H9 (cell line): Measurements from ENCODE around the gene ALX4. TPM values are rescaled to one million over a fixed set of nuclear protein-coding genes. Genes with fewer than 3 reads are reported as not detected.
A peak's percentile ranks its signal among the peaks of the same experiment; 100 is the strongest.

Experiments used
- DNase-seq: peaks from one replicate; pipeline ENCODE4 v3.0.0-alpha.2; 2017
- H2AFZ ChIP-seq: one replicate; pipeline ENCODE4 v1.6.1; 2013; ENCODE audit warnings: mild to moderate bottlenecking, low read length, control low read depth, moderate library complexity
- H2AK5ac ChIP-seq: 2 replicates; pipeline ENCODE4 v1.6.1; 2013; ENCODE audit warnings: low read length, control low read depth, mixed read lengths; ENCODE audit not compliant: insufficient read length
- H2BK120ac ChIP-seq: one replicate; pipeline ENCODE4 v1.6.1; 2013; ENCODE audit warnings: low read depth, mild to moderate bottlenecking, low read length, control low read depth, inconsistent platforms; ENCODE audit not compliant: poor library complexity, severe bottlenecking
- H2BK12ac ChIP-seq: 2 replicates; pipeline ENCODE4 v1.6.1; 2013; ENCODE audit warnings: low read length, control low read depth, mixed read lengths, low read depth; ENCODE audit not compliant: insufficient read length
- H2BK15ac ChIP-seq: 2 replicates; pipeline ENCODE4 v1.6.1; 2013; ENCODE audit warnings: low read depth, low read length, control low read depth
- H2BK20ac ChIP-seq: one replicate; pipeline ENCODE4 v1.6.1; 2013; ENCODE audit warnings: low read depth, mild to moderate bottlenecking, low read length, control low read depth, inconsistent platforms; ENCODE audit not compliant: poor library complexity, severe bottlenecking
- H2BK5ac ChIP-seq: 2 replicates; pipeline ENCODE4 v1.6.1; 2013; ENCODE audit warnings: low read length, control low read depth, mixed read lengths; ENCODE audit not compliant: insufficient read length
- H3K14ac ChIP-seq: 2 replicates; pipeline ENCODE4 v1.6.1; 2013; ENCODE audit warnings: low read length, control low read depth; ENCODE audit not compliant: insufficient read depth
- H3K18ac ChIP-seq: 2 replicates; pipeline ENCODE4 v1.6.1; 2013; ENCODE audit warnings: low read depth, mild to moderate bottlenecking, mixed read lengths, low read length, control low read depth; ENCODE audit not compliant: insufficient read length
- H3K23ac ChIP-seq: 2 replicates; pipeline ENCODE4 v1.6.1; 2013; ENCODE audit warnings: low read length, control low read depth, mixed read lengths, low read depth; ENCODE audit not compliant: insufficient read length
- H3K23me2 ChIP-seq: 2 replicates; pipeline ENCODE4 v1.6.1; 2013; ENCODE audit warnings: low read depth, mild to moderate bottlenecking, mixed read lengths, low read length, control low read depth; ENCODE audit not compliant: insufficient read length, poor library complexity, severe bottlenecking
- H3K27ac ChIP-seq: 2 replicates; pipeline ENCODE4 v1.5.1; 2013; ENCODE audit warnings: low read length, control low read depth, mixed read lengths, low read depth; ENCODE audit not compliant: insufficient read length
- H3K27me3 ChIP-seq: 2 replicates; pipeline ENCODE4 v1.6.1; 2013; ENCODE audit warnings: low read length, control low read depth, inconsistent platforms; ENCODE audit not compliant: insufficient read depth
- H3K4ac ChIP-seq: 2 replicates; pipeline ENCODE4 v1.6.1; 2013; ENCODE audit warnings: low read depth, mild to moderate bottlenecking, control low read depth, inconsistent platforms, low read length, moderate library complexity
- H3K4me1 ChIP-seq: 2 replicates; pipeline ENCODE4 v1.6.1; 2013; ENCODE audit warnings: low read length, control low read depth, inconsistent platforms; ENCODE audit not compliant: insufficient read depth
- H3K4me2 ChIP-seq: 2 replicates; pipeline ENCODE4 v1.6.1; 2013; ENCODE audit warnings: low read length, control low read depth, mixed read lengths; ENCODE audit not compliant: insufficient read length, insufficient read depth
- H3K56ac ChIP-seq: 2 replicates; pipeline ENCODE4 v1.6.1; 2013; ENCODE audit warnings: low read depth, mild to moderate bottlenecking, mixed read lengths, low read length, control low read depth; ENCODE audit not compliant: insufficient read length
- H3K79me1 ChIP-seq: 2 replicates; pipeline ENCODE4 v1.6.1; 2013; ENCODE audit warnings: low read depth, mild to moderate bottlenecking, moderate library complexity, low read length, control low read depth, inconsistent platforms; ENCODE audit not compliant: insufficient read depth, poor library complexity, severe bottlenecking
- H3K79me2 ChIP-seq: 2 replicates; pipeline ENCODE4 v1.6.1; 2013; ENCODE audit warnings: low read length, control low read depth, inconsistent platforms; ENCODE audit not compliant: insufficient read depth
- H3K9ac ChIP-seq: 2 replicates; pipeline ENCODE4 v1.6.1; 2013; ENCODE audit warnings: low read length, control low read depth, mixed read lengths; ENCODE audit not compliant: insufficient read length; ENCODE audit errors: extremely low read depth
- H3K9me3 ChIP-seq: one replicate; pipeline ENCODE4 v1.6.1; 2013; ENCODE audit warnings: low read depth, low read length, inconsistent platforms; ENCODE audit not compliant: control insufficient read depth
- H3T11ph ChIP-seq: one replicate; pipeline ENCODE4 v1.6.1; 2013; ENCODE audit warnings: mild to moderate bottlenecking, low read length, control low read depth, inconsistent platforms
- H4K20me1 ChIP-seq: one replicate; pipeline ENCODE4 v1.6.1; 2013; ENCODE audit not compliant: control insufficient read depth, insufficient read length, insufficient read depth
- H4K5ac ChIP-seq: 2 replicates; pipeline ENCODE4 v1.6.1; 2013; ENCODE audit warnings: low read depth, mild to moderate bottlenecking, mixed read lengths, low read length, control low read depth; ENCODE audit not compliant: insufficient read length
- H4K8ac ChIP-seq: replicated peaks from 2 replicates; pipeline ENCODE4 v1.6.1; 2013; ENCODE audit warnings: low read length, control low read depth, mixed read lengths, low read depth; ENCODE audit not compliant: insufficient read length
- H4K91ac ChIP-seq: 2 replicates; pipeline ENCODE4 v1.6.1; 2013; ENCODE audit warnings: low read depth, mild to moderate bottlenecking, moderate library complexity, mixed read lengths, low read length, control low read depth; ENCODE audit not compliant: insufficient read length
- H3K27ac Mint-ChIP-seq, 3 experiments: 2 replicates in 2 of 3; 3 replicates in 1 of 3; pipeline ENCODE4 v1.8.0; 2020 to 2021; ENCODE audit warnings: mixed read lengths in 3 of 3, mild to moderate bottlenecking in 1 of 3, moderate library complexity in 1 of 3
- H3K27me3 Mint-ChIP-seq: 2 replicates; pipeline ENCODE4 v1.8.0; 2021; ENCODE audit warnings: low read depth, mild to moderate bottlenecking, moderate library complexity, mixed read lengths
- H3K36me3 Mint-ChIP-seq, 3 experiments: 2 replicates in 2 of 3; 3 replicates in 1 of 3; pipeline ENCODE4 v1.8.0; 2020 to 2021; ENCODE audit warnings: low read depth in 3 of 3, mixed read lengths in 3 of 3; ENCODE audit not compliant: insufficient read depth in 1 of 3
- H3K4me1 Mint-ChIP-seq, 2 experiments: 2 replicates each; pipeline ENCODE4 v1.8.0; 2020; ENCODE audit warnings: mixed read lengths in 2 of 2
- H3K4me3 Mint-ChIP-seq, 2 experiments: 2 replicates in 1 of 2; 3 replicates in 1 of 2; pipeline ENCODE4 v1.8.0; 2020 to 2021; ENCODE audit warnings: mild to moderate bottlenecking in 2 of 2, mixed read lengths in 2 of 2, moderate library complexity in 1 of 2
- H3K9me3 Mint-ChIP-seq, 2 experiments: 2 replicates in 1 of 2; 3 replicates in 1 of 2; pipeline ENCODE4 v1.8.0; 2020; ENCODE audit warnings: mild to moderate bottlenecking in 2 of 2, mixed read lengths in 2 of 2, moderate library complexity in 1 of 2
- CTCF ChIP-seq: fragments of 200-600 bp; sonication (generic); conservative IDR thresholded peaks from 3 replicates; pipeline ENCODE4 v1.8.0; 2021; ENCODE audit warnings: antibody characterized with exemption, mild to moderate bottlenecking
- WGBS: extraction: QIAGEN DNeasy Blood & Tissue Kit; methylation state at CpG from one replicate; pipeline ENCODE4 v1.1.7; 2013; ENCODE audit warnings: missing lambda C conversion rate, low lambda C conversion rate, mixed read lengths; ENCODE audit not compliant: insufficient read length; ENCODE audit errors: extremely low coverage; 5-methylcytosine and 5-hydroxymethylcytosine counted together
- total RNA-seq: library from RNA; stranded (reverse); gene quantifications from 2 replicates; pipeline ENCODE4 v1.2.1, GENCODE V29; 2021

Gene ALX4
- total RNA-seq, 1 experiment from 2014 or later, result not detected

GRCh38 chr11:44219830-44220796 lies 89.8 kb downstream of the ALX4 start:
- DNase-seq, result no peak
- no peak overlapping the region for H2BK5ac ChIP-seq
- no peaks in the 10 kb centered on the region for H3K4me1 Mint-ChIP-seq

More at GRCh38 chr11:44219830-44220796, 89.8 kb downstream of the ALX4 start:
- H2BK120ac ChIP-seq, result no peak overlapping the region
- H3K14ac ChIP-seq, result no peak overlapping the region
- no peak overlapping the region for H2BK15ac ChIP-seq
- no peak overlapping the region for H4K5ac ChIP-seq
- H3K9me3 ChIP-seq, result no peaks in the 10 kb centered on the region
- H2AK5ac ChIP-seq, result no peak overlapping the region
- H3K4ac ChIP-seq, result no peak overlapping the region
- H3K79me1 ChIP-seq, result no peaks in the 10 kb centered on the region
- peak overlapping the region in 2 of 3 experiments; percentile 25 to 51; a peak in 2 of 7 replicates for H3K27ac Mint-ChIP-seq
- H3K79me2 ChIP-seq, result no peaks in the 10 kb centered on the region
- no peaks in the 10 kb centered on the region for H4K20me1 ChIP-seq
- no peak overlapping the region for H3K4me2 ChIP-seq
- no peaks in the 10 kb centered on the region for H3K27me3 ChIP-seq
- no peak overlapping the region for H2BK20ac ChIP-seq
- no CpG with 5 or more reads among the region's 4 CpGs for WGBS
- H2AFZ ChIP-seq, result no peak overlapping the region
- H3K4me3 Mint-ChIP-seq, result no peak overlapping the region
- no peak overlapping the region for H3K27ac ChIP-seq
- H3T11ph ChIP-seq, result no peak overlapping the region
- TF ChIP-seq CTCF, result no peak
- no peaks in the 10 kb centered on the region for H3K27me3 Mint-ChIP-seq
- H3K18ac ChIP-seq, result no peak overlapping the region
- H2BK12ac ChIP-seq, result no peak overlapping the region
- no peaks in the 10 kb centered on the region for H3K4me1 ChIP-seq
- H3K9ac ChIP-seq, result no peak overlapping the region
- no peaks in the 10 kb centered on the region for H3K9me3 Mint-ChIP-seq
- no peak overlapping the region for H4K91ac ChIP-seq
- H3K56ac ChIP-seq, result no peak overlapping the region
- no peaks in the 10 kb centered on the region for H3K23me2 ChIP-seq
- no peak overlapping the region for H4K8ac ChIP-seq
- H3K36me3 Mint-ChIP-seq, result no peaks in the 10 kb centered on the region
- no peak overlapping the region for H3K23ac ChIP-seq
